HG03460 (cell line): ENCODE results near the gene HKDC1.
"Not testable (repeated sequence)": the region's sequence is repeated elsewhere in the genome, so short reads cannot be mapped to it uniquely, and the experiment has no call there.

Experiments used
- ATAC-seq: cut with Tn5 transposase; IDR thresholded peaks from one replicate; pipeline ENCODE4 v1.9.1; 2021; ENCODE audit not compliant: unreplicated experiment

Gene HKDC1

DNA sequence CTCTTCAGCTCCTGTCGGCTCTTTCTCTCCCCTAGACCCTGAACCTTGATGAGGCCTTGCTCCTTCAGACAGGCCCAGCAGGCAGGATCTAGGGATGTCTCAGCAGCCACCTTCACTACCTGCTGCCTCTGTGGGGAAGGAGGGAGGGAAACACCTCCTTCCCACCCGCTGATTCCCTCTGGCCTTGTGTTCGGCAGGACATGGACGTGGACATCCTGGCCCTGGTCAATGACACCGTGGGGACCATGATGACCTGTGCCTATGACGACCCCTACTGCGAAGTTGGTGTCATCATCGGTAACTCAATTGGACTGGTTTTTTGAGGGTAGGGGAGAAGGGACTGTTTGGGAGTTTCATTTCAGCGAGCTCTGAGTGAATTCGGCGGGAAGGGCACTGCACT, 20.3 kb downstream of the HKDC1 start:
- ATAC-seq, result no peak

DNA sequence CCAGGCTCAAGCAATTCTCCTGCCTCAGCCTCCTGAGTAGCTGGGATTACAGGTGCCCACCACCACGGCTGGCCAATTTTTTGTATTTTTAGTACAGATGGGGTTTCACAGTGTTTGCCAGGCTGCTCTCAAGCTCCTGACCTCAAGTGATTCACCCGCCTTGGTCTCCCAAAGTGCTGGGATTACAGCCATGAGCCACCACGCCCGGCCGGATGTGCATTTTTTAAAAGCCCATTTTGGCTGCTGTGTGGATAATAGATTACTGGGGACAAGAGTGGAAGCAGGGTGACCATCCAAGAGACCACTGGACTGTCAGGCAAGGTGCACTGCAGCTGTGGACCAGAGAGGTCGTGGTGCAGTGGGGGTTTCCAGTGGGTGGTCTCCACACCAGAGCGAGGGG, 21.4 kb downstream of the HKDC1 start:
- no peak for ATAC-seq

DNA sequence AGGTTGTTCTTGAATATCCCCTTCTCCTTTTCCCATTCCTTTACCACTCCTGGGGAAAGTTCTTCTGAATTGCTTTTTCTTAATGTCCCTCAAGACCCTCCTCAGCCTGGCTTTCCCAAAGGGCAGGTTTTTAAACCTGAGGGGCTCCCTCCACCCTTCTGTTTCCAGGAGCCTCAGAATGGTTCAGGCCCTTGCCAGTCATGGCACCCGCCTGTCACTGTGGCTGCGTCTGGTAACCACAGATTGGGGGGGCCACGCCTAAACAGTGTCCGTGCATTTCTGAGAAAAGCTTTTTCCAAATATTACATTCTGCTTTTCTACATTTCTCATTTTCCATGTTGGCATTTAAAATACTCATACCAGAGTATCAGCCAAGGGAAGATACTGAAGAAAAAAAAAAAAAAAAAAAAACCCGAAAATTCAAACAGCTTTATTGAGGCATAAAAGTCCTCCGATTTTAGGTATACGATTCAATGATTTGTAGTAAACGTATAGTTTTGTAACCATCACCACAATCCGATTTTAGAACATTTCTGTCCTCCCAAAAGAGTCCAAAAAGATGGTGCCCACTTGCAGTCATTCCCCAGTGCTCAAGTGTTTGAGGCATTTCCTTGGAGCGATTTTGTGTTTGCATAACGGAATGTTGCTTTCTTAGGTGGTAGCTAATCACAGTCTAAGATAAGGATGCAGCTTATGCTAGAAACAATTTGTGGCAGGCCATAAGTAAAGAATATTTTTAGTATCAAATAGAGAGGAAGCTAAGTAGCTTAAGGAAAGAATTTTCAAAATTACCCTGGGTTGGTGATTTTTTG, 22.1 kb downstream of the HKDC1 start:
- no peak for ATAC-seq

DNA sequence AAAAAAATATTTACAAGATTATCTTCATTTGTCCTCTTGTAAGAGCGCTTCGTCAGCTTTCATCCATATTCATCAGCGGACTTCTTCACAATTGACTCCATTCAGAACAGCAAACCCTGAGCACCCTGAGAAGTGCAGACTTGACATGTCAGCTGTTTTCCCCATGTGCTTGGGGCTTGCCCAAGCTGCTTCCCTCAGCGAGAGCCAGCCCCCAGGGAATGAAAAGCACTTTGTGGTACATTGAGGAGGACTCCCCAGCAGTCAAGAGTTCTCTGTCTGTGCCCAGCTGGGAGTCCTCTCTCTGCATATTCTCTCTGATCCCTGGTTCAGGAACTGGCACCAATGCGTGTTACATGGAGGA, 22.7 kb downstream of the HKDC1 start:
- no peak for ATAC-seq

DNA sequence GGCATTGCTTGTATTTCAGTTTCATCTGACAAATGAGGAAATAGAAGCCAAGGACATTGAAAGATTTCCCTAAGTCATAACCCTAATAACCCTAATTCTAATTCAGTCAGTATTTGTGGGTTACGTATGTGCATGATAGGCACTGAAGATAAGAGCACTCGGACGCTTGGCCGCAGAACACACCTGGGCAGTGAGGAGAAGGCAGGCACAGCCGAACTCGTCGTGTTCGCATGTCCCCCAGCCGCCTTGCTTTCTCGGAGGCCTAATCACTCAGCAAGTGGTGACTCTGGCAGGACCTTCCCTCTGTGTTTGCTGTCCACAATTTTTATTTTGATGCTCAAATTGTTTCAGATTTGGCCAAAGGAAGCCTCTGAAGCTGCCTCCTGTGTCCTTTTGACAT, 23.7 kb downstream of the HKDC1 start:
- no peak for ATAC-seq

DNA sequence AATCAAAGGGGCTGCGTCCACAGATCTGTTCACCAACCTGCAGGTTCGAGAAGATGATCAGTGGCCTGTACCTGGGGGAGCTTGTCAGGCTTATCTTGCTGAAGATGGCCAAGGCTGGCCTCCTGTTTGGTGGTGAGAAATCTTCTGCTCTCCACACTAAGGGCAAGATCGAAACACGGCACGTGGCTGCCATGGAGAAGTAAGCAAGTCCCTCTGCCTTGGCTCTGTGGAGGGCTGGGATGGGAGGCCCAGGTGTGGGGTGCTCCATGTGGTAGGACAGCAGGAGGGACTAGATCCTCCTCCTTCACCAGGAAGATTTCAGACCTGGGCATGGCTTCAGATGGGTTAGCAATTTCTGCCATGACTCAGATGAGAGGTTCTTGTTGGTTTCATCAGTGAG, 25.9 kb downstream of the HKDC1 start:
- no peak for ATAC-seq

DNA sequence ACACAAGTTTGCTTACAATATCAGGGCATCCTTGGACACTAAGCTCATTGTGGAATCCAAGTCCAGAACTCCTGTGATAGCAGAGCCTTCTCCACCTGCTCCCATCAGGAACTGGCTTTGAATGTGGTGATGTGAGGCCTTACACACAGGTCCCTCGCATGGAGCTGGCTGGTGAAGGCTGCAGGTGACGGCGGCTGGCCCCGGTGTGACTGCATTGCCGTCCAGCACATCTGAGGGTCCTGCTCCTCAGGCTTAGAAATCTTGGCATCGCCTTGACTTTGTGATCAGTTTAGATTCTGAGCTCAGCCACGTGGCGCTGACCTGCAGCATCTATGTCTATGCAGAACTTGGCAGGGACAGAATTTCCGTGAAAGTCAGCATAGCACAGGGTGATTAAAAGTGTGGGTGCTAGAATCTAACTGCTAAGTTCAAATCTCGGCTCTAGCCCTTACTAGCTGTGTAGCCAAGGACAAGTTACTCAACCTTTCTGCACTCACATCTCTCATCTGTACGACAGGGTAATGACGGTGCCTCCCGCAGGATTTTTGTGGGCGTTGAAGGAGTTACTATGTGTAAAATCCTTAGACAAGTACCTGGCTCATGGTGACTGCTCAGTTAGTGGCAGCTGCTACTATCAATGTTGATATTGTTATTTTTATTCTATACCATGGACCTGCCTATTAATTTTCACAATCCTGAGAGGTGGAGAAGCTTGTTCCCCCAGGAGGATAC, 26.6 kb downstream of the HKDC1 start:
- no peak for ATAC-seq

DNA sequence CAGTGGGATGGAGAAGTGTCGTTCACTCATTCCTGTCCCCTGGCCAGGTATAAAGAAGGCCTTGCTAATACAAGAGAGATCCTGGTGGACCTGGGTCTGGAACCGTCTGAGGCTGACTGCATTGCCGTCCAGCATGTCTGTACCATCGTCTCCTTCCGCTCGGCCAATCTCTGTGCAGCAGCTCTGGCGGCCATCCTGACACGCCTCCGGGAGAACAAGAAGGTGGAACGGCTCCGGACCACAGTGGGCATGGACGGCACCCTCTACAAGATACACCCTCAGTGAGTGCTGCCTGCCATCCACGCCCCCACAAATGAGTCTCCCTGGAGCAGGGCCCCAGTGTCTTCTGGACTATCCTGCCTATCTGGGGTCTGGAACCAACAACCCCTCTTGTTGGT, 27.2 kb downstream of the HKDC1 start:
- ATAC-seq, result no peak

DNA sequence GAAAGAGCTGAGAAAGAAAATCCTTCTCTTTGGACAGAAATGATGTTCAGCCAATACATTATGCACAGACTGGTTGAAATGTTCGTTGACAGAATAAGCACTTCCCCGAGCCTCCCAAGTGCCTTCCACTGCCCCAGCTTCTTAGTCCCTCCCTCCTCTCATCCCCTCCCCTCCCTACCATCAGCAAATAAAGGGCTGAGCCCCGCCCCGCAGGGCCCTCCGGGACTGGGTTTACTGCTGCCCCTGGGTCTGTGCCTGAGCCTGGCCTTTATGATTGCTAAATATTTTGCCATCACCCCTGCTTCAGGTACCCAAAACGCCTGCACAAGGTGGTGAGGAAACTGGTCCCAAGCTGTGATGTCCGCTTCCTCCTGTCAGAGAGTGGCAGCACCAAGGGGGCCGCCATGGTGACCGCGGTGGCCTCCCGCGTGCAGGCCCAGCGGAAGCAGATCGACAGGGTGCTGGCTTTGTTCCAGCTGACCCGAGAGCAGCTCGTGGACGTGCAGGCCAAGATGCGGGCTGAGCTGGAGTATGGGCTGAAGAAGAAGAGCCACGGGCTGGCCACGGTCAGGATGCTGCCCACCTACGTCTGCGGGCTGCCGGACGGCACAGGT, 28.1 kb downstream of the HKDC1 start:
- ATAC-seq, result no peak

DNA sequence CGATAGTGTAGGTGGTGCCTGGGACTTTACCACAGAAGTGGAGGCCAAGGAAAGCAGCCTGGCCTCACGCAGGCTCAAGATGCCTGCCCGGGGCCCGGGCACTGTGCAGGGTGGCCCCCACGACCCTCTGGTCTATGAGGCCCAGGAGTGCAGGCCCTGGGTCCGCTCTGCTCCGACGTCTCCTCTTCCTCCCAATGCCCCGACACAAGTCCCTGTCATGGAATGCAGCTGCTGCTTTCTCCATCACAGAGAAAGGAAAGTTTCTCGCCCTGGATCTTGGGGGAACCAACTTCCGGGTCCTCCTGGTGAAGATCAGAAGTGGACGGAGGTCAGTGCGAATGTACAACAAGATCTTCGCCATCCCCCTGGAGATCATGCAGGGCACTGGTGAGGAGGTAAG, 29.9 kb downstream of the HKDC1 start:
- ATAC-seq, result no peak

DNA sequence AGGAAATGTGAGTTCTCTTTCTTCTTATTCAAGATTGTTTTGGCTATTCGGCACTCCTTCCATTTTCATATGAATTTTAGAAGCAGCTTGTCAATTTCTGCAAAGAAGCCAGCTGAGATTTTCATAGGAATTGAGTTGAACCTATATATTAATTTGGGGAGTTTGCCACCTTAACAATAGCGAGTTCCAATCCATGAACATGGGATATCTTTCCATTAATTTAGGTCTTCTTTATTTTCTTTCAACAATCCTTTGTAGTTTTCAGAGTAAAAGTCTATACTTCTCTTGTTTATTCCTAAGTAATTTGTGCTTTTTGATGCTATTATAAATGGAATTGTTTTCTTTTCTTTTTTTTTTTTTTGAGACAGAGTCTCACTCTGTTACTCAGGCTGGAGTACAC, 31.3 kb downstream of the HKDC1 start:
- ATAC-seq, result not testable (repeated sequence)

DNA sequence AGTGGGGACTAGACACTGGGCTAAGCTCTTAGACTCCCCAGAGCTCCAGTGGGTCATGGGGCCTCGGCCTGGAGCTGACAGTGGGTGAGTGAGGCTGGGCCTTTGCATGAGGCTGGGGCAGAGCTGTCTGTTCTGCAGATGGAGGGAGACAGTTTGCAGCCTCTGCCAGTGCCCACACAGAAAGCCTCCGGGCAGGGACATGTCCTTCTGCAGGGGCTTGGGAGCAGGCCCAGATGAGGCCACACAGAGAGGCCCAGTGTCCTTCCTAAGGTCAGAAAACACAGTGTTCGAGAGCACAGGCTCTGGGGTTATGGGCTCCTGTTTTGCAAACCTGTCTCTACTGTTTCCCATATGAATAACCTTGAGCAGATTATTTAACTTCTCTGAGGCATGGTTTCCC, 33.0 kb downstream of the HKDC1 start:
- ATAC-seq, result no peak

DNA sequence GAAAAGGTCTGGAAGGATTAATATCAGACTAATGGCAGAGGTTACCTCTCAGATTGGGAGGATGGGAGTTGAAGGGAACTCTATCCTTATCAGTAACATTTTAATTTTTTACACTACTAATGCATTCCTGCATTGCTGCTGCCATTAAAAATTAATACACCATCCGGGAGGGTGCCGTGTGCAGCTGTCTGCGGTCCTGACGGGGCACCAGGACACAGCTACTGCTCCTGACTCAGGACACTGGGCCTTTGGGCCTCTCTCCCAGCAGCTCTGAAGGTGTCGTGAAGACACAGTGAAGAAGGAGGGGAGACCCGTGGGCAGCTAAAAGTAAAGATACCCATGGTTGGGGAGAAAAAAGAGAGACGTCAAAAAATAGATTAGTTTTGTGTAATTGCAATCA, 34.7 kb downstream of the HKDC1 start:
- no peak for ATAC-seq

DNA sequence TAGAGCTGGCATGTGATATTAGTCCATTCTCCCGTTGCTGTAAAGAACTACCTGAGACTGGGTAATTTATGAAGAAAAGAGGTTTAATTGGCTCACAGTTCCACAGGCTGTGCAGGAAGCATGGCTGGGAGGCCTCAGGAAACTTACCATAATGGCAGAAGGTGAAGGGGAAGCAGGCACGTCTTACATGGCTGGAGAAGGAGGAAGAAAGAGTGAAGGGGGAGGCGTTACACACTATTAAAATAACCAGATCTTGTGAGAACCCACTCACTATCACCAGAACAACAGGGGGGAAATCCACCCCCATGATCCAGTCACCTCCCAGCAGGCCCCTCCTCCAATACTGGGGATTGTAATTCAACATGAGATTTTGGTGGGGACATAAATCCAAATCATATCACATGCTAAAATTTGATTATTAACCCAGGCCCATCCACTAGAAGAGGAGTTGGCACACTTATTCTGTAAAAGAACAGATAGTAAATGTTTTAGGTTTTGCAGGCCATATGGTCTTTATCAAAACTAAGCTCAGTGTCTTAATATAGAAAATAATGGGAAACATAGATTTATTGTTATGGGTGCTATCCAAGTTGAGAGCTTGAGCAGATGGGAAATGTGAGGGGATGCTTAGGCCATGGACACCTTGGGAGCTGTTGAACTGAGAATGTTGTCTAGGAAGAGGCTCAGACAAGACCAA, 39.6 kb downstream of the HKDC1 start:
- ATAC-seq, result no peak

DNA sequence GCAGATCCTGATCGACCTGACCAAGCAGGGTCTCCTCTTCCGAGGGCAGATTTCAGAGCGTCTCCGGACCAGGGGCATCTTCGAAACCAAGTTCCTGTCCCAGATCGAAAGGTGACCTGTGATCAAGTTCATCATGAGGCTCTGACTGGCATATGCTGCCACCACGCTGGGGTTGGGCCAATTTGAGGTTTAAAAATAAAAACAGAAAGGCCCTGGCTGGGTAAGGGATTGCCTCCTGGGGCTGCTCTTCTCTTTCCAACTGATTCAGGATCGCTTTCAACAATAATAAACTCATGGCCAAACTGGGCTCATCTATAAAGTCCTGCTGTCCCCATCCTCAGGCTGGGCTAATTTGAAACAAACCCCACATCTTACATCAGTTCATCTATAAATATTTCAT, 41.1 kb downstream of the HKDC1 start:
- no peak for ATAC-seq

DNA sequence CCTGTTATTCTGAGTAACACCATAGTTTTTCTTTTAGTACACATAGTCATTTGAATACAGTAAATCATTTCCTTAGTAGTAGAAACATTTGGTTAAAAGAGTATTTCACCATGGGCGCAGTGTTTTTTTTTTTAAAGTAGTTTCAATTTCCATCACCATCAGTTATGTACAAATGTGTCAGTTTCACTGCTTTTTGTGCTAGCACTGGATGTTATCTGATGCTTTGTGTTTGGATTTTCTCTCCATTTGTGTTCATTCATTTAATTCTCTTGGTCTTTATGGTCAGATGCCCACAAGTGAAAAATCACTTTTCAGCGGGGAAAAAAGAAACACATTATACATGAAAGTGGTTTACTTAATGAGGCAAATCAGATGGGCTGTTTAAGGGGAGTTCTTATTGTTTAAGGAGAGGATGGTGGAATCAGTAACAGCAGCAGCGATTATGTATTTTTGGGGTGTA, 42.2 kb downstream of the HKDC1 start:
- ATAC-seq, result peak; percentile 80

DNA sequence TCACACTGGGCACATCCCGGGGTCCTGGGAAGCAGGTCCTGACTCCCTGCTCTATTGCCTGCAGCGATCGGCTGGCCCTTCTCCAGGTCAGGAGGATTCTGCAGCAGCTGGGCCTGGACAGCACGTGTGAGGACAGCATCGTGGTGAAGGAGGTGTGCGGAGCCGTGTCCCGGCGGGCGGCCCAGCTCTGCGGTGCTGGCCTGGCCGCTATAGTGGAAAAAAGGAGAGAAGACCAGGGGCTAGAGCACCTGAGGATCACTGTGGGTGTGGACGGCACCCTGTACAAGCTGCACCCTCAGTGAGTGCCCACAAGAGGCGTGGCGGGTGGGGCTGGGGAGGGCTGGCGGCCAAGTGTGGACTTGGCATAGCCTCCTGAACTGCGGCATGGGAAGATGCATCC, 45.4 kb downstream of the HKDC1 start:
- no peak for ATAC-seq

DNA sequence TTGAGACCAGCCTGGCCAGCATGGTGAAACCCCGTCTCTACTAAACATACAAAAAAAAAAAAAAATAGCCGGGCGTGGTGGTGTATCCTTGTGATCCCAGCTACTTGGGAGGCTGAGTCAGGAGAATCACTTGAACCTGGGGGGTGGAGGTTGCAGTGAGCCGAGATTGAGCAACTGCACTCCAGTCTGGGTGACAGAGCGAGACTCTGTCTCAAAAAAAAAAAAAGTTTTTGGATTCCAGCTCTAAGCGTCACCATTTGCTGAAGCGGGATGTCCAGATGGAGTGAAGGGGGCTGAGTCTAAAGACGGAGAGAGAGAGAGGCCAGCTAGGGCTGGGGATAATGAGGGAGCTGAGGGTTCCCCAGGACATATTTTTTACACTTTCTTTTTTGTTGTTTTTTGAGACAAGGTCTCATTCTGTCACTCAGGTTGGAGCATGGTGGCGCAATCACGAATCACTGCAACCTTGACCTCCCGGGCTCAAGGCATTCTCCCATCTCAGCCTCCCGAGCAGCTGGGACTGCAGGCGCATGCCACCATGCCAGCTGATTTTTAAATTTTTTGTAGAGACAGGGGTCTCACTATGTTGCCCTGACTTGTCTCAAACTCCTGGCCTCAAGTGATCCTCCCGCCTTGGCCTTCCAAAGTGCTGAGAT, 48.8 kb downstream of the HKDC1 start:
- ATAC-seq, result no peak

DNA sequence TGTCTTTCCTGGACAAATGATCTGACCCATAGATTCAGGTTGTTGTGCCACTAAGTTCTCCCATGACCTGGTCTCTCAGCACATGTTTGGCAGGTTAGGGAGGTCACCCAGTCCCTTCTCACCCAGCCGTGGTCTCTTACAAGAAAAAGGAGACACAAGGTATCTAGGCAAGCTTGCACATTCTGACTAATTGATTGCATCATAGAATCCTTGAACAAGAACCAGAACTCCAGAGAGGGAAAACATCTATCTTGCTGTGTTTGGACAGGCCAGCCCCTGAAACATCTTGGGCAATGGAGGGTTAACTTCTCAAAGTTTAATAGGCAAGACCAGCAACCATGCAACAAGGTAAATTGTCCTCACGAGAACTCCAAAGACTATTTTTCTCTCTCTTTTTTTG, 49.6 kb downstream of the HKDC1 start:
- ATAC-seq, result no peak

DNA sequence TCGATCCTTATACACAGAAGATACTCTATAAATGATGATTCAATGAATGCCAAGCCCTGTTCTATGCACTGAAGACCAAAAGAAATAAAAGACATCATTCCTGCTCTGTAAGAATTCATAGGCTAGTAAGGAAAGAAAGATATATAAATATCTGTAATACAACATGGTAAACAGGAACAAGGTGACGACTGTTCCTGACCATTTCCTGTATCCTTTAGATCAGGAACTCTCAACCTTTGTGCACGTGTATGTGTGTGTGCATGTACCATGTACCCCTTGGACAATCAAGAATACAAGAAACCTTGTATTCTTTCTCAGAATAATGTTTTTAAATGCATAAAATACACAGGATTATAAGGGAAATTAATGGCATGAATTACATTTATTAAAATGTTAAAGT, 50.9 kb downstream of the HKDC1 start:
- ATAC-seq, result no peak

DNA sequence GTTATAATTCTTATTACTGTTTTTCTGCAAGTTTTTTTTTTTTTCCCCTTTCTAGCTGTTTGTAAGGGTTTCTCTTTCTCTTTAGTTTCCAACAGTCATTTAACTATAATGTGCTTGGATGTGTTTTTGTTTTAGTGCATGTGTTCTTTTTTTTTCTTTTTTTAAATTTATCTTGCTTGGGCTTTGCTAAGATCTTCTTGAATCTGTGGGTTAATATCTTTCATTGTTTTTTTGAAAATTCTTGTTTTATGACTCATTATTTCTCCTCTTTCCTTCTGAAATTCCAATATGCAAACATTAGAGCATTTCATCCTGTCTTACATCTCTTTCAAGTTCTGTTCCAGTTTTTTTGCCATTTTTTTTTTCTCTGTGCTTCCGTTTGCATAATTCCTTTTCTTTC, 52.5 kb downstream of the HKDC1 start:
- no peak for ATAC-seq
